HUDEP-2 (cell line): Measurements from ENCODE around the gene ZNF326.

Experiments
- DNase-seq, 76 experiments: peaks; one replicate each; lab custom pipeline; 2025; ENCODE audit not compliant: unreplicated experiment in 76 of 76; lab: John Stamatoyannopoulos, UW

Gene ZNF326, protein sequence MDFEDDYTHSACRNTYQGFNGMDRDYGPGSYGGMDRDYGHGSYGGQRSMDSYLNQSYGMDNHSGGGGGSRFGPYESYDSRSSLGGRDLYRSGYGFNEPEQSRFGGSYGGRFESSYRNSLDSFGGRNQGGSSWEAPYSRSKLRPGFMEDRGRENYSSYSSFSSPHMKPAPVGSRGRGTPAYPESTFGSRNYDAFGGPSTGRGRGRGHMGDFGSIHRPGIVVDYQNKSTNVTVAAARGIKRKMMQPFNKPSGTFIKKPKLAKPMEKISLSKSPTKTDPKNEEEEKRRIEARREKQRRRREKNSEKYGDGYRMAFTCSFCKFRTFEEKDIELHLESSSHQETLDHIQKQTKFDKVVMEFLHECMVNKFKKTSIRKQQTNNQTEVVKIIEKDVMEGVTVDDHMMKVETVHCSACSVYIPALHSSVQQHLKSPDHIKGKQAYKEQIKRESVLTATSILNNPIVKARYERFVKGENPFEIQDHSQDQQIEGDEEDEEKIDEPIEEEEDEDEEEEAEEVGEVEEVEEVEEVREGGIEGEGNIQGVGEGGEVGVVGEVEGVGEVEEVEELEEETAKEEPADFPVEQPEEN

DNA sequence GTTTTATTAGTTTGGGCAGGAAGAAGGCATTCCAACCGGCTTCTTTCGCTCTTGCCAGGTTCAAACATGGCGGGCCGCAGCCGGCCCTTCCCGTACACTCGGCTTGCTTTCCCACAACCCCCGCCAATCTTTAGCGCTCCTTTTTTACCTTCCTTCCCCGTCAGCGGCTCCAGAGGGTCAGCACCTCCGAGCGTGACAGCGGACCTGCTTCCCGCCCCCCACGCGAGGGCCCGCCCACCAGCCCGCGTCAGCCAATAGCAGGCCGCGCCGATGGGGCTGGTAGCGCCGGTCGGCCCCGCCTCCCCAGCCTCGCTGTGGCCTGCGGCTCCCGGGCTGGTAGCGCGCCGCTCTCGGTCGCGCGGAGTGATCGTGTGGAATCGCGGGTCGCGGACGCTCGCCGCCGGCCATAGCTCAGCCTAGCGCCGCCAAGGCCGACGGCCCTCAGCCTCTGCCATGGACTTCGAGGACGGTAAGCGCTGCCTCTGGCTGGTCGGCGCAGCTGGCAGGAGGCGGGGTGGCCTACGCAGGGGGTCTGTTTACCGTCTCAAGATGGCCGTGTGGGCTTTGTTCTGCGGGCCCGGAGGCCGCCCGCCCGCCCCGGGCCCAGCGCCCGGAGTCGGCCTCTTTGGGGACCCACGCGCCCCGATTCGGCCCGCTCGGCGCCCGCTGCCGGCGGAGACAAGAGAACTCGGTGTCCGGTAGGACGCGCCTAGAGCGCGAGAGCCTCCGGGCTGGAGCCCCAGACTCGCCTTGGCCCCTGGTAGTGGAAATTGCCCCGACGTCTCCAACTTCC is at the start of gene ZNF326:
TSS of gene ZNF326 (plus strand) at position 306 of the 793 bp plus-strand sequence. CDS start at position 454, 148 bp downstream.
- DNase-seq, result peak in 75 of 76 experiments; percentile 40 to 98 (median 94)

DNA sequence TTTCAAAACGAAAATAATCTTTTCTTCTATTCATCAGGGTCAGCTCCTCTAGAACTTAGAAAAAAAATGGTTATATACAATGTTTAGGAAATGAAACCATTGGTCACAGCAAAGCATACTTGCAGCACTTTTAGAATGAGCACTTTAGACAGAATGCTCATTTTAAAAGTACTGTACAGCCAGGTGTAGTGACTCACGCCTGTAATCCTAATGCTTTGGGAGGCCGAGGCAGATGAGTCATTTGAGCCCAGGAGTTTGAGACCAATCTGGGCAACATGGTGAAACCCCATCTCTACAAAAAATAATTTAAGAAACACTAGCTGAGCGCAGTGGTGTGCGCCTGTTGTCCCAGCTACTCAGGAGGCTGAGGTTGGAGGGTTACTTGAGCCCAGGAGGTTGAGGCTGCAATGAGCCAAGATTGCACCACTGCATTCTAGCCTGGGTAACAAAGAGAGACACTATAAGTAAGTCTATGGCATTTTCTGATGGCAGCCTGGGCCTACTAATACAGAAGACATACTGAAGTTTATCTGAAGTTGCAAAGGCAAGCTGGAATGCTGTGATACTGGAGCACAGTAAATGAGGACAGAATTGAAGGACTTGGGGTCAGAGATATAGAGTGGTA is 48.9 kb upstream of the ZNF326 start:
- no peak for DNase-seq

DNA sequence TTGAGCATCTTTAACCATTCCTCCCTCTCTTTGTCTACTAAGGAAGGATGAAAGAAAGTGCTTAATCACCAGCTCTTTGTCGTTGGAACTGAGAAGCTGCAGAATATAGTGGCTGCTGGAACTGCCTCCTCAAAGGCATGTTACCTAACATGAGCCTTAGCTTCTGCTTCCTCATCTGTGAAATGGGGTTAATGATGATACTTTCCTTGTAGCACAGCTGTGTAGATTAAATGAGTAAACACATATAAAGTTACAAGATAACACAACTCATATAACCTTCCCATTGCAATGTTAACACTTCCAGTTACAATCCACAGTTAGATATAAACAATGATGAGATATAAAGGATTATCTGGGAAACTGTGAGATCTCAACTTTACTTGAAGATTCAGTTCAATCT is 48.4 kb upstream of the ZNF326 start:
- no peak for DNase-seq

DNA sequence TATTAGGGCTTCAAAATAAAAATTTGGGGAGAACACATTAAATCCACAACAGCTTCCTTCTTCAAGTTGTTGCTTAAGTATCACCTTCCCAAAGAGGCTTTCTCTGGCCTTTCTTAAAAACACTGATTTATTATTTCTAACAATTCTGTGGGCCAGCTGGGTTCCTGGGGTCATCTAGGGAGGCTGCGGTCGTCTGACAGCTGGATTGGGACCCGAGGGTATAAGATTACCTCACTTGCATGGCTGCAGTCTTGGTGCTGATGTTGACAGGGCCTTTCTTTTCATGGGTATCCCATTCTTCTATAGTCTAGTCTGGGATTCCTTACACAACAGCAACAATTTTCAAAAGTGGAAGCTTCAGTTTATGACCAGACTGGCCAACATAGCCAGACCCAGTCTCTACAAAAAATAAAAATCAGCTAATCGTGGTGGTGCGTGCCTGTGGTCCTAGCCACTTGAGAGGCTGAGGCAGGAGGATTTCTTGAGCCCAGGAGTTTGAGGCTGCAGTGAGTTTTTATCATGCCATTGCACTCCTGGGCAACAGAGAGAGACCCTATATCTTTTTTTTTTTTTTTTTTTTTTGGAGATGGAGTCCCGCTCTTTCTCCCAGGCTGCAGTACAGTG is 46.1 kb upstream of the ZNF326 start:
- DNase-seq, result no peak

DNA sequence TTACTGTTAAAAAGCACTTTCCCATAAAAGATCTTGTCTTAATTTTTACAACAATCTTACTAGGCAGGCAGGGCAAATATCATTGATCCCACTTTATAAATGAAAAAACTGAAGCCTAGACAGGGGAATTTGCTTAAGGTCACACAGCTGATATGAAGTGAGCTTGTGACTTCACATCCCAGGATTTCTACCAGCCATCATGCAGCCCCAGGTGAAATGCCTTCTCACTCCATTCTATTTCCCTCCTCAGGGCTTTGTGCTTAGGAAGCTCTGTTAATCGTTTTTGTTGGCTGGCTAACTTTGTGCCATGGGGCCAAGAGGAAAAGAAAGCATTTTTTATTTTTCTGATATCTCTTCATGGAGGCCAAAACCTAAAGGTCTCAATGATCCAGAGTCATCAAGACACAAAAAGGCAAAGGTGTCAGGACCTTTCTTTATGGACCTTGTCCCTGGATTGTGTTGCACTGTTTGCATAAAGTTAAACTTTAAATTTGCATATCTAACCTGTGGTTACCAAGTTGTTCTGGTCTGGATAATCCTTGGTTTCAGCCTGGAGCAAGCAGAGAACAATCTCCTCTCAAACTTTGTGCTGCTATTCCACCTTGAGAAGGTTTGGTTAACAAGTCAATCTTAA is 44.8 kb upstream of the ZNF326 start:
- DNase-seq, result no peak

DNA sequence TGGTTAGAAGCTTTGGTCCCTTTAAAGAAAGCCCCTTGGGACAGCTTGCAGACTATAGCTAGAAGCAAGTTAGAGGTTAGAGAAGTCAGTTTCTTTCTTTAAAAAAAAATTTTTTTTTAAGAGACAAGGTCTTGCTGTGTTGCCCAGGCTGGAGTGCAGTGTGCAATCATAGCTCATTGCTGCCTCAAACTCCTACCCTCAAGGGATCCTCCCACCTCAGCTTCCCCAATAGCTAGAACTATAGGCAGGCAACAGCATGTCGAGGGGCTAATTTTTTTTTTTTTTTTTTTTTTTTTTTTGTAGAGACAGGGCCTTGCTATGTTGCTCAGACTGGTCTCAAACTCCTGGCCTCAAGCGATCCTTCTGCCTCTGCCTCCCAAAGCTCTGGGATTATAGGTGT is 44.2 kb upstream of the ZNF326 start:
- no peak for DNase-seq

DNA sequence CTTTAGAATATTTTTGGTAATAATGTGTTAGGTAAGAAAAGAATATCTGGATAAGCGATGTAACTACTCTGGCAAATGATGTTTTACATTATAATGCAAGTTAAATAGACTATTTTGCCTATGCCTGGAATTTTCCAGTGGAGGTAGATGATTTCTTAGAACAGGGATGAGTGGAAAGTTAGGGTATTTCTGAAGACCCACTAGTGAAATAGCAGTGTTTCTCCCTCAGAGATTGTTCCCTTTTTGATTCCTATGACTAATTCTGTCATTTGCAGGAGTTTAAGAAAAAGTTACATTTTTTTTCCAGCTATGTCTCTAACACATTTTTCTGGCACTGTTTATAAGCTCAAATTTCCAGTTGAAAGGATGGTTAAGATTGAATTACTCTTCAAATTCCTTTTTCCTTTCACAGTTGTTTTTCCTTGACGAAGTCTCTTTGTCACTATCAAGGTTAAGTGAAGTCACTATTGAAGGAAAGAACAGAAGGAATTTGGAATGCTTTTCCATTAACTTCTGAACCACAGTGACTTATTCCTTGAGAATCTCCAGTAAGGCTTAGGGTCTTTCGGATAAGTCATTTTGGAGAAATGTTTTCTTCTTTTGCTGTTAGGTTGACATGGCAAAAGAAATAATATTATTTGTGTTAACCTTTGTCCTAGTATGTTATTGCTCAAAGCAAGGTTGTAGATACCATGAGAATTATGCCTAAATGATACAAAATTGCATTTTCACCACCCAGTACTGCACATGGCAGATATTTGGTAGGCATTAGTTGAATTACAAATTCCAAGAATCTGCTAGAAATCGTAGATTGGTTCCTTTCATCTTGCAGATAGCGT is 42.9 kb upstream of the ZNF326 start:
- DNase-seq, result no peak

DNA sequence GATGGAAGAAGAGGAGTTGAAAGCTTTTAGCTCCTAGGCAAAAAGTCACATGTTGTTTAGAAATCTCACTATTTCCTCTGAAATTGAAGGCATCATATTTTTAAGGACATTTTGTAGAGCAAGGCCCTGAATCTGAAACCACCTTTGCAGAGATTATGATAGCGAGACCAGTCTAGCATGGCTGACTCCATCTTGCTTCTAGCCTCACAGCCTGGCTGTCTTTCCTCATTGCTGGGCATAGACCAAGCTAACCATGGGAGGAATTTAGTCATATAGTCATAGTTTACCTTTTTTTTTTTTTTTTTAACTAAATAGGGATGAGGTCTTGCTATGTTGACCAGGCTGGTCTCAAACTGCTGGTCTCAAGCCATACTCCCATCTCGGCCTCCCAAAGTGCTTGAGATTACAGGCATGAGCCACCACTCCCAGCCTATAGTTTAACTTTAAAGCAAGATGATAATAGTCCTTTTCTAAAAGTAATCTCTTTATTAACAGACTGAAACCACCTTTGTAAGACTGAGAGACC is 42.2 kb upstream of the ZNF326 start:
- no peak for DNase-seq

DNA sequence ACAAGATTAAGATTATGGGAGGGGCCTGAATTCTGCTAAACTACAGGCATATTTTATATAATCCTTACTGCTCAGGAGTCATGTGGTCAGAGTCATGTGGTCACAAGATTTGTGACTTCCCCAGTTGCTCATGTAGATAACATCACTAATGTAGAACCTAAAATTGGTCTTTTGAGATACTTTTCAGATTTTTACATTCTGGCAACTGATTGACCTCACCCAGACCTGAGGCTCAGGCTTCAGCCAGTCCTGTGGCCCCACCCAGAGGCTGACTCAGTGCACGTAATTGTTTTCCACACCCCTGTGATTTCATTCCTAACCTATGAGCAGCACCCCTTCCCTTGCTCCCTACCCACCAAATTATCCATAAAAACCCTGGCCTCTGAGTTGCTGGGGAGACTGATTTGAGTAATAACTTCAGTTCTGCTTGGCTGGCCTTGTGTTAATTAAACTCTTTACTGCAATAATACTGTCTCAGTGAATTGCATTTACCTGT is 41.7 kb upstream of the ZNF326 start:
- peak in 51 of 76 experiments; percentile 4 to 68 (median 33) for DNase-seq

DNA sequence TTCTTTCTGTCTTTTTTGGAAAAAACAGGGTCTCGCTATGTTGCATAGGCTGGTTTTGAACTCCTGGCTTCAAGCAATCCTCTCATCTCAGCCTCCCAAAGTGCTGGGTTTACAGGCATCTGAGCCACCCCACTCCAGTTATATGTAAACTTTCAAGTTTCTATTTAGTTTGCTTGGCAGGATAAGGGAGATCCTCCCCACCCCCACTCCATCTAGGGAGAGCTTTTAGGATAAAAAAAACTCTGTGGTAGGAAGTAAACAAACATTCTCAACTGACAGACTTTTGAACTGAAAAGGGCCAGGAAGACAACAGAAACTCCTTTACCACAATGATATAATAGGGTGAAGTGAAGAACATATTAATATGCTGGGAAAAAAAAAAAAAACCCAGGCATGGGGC is 41.0 kb upstream of the ZNF326 start:
- DNase-seq, result no peak

DNA sequence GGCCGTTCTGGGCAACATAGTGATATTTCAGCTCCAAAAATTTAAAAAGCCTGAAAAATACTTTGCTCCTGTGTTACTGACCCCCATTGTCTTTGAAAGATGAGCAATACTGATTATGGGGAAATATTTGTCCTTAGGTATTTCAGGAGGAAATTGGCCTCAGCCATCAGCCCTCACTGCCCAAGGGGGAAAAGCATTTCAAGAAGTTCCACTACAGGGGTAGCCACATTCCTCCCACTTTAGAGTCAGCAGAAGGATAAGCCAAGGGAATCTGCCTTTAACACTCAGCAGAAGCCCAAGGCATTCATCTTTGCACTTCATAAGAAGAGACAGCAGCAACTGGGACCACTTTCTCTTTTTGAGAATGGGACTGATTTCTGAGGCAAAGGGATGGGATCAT is 40.5 kb upstream of the ZNF326 start:
- DNase-seq, result no peak

DNA sequence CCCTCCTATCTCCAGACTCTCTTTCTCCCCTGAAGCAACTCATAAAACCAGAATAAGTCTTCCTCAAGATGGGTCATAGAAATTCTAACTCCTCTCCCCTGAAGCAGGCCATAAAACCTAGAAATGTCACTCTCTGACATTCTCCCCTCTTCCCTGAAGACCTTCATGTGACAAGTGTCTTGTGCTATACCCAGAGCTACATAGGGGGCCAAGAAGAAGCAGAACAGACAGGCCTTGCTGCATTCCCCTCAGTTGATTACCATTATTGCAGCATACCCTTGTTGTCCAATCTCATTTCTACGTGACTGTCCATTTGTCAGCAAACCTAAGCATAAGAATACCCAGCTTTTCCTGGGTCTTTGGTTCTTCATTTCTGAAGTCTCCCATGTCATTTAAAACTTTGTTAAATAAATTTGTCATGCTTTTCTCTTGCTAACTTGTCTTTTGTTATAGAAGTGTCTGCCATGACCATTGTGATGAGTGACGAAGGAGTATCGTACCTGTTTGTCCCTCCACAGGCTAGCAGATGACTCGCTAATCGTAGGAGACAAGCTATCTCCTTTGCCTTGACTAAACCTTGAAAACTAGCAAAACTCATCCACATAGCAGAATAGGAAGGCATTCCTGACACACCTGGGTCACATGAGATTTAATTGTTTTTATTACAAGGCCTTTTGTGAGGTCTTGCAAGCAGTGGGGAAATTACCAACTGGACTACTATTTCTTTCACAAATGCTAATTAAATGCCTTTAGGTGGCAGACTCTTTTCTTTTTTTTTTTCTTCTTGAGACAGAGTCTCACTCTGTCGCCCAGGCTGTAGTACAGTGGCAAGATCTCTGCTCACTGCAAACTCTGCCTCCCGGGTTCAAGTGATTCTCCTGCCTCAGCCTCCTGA is 39.4 kb upstream of the ZNF326 start:
- no peak for DNase-seq

DNA sequence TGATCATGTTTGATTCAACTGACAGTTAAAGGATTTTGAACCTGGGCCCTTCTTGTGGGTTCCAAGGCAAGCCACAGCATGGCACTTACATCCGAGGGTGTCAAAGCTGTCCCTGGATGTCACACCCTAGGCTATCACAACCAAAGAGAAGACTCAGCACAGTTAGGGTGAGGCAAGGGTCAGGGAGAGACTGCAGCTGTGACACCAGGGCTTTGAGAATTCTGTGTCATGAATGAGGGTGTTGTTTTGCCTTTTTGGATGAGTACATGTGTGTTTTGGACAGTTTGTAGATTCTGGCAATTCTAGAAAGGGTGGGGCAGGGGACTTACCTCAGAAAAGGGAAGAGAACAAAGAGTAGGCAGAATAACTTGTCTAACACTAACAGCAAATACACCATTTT is 37.8 kb upstream of the ZNF326 start:
- peak in 1 of 76 experiments; percentile 19 for DNase-seq

DNA sequence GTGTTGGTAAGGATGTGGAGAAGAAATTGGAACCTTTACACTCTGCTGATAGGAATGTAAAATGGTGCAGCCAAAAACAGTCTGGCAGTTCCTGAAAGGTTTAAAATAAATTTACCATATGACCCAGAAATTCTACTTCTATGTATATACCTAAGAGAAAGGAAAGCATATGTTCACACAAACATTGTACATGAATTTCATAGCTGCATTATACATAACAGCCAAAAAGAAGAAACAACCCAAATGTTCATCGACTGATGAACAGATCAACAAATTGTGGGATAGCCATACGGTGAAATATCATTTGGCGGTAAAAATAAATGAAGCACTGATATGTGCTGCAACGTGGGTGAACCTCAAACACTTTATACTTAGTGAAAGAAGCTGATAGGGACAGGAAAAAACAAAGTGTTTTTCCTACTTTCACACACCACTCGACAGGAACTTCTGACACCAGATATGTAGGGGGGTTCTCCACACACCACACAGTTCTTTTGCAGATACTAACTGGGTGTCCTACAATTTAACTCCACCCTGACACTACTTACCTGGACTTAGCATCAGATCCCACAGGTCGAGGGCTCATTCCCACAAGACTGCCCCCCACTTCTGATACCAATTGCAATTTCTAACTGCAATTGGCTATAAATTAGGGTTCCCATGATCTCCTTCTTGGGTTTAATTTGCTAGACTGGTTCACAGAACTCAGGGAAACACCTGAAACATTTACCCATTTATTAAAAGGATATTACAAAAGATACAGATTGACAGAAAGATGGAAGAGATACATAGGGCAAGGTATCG is 35.9 kb upstream of the ZNF326 start:
- no peak for DNase-seq

DNA sequence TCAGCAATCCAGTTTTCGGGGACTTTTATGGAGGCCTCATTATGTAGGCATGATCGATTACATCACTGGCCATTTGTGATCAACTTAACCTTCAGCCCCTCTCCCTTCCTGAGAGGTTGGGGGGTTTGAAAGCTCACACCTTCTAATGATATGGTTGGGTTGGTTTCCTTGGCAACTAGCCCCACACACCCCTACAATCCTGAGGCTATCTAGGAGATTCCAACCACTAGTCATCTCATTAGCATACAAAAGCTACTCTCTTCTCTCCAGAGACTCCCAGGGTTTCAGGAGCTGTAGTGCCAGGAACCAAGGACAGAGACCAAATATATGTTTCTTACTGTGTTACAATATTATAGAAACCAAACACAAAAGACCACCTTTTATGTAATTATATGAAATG is 35.2 kb upstream of the ZNF326 start:
- no peak for DNase-seq

DNA sequence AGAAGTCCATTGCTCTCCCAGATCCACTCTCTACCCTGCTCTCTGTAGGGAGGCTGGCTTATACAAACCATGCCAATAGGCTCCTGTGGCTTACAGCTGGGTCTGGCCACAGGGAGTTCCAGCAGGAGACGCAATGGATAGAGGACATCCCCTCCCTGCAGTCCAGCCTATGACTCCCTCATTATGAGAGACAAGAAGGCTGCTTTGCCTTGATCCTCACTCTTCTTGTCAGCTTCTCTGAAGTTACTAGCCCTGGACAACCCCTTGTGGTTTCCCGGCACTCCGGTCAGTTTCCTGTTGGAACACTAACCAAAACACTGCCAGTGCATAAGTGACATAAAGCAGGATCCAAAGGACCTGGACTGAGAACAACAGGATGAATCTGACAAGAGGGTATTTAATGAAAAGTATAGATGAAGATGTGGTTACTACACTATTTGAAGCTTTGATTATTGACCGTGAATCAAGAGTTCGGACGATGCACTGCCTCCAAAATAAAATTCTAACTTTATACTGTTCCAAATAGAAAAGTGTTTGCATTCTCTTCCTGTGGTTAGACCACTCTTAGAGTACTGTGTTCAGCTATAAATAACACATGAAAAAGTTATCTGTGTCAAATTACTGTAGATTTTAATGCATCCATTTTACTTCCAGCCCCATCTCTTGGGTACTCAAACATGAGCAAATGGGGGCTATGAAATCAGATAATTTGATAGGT is 32.7 kb upstream of the ZNF326 start:
- DNase-seq, result no peak

DNA sequence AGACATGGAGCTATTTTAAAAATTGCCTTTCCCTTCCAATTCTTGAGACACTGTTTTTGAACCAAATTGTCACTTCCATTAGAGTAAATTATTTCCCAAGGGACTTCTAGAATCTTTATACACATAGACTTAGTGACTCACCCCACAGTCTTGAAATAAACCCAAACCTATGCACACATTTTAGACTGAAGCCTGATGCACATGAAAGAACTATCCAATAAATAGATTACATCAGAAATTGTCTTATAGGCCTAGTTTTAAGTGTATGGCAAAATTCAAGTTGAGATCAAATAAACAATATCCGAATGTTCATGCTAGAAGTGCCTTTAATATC is 32.2 kb upstream of the ZNF326 start:
- no peak for DNase-seq
